GM12878 (cell line): ENCODE results near the gene MYCBPAP. TPM values are rescaled to one million over a fixed set of nuclear protein-coding genes. Genes with fewer than 3 reads are reported as not detected.

Source experiments
- BACH1 ChIP-seq: fragments of 450-650 bp; IDR thresholded peaks from 2 replicates; pipeline ENCODE4 v1.6.1; 2017; ENCODE audit warnings: mild to moderate bottlenecking, borderline replicate concordance
- BMI1 ChIP-seq: fragments of 450-650 bp; IDR thresholded peaks from 2 replicates; pipeline ENCODE4 v1.6.1; 2016; ENCODE audit warnings: mild to moderate bottlenecking, moderate library complexity, borderline replicate concordance
- BRCA1 ChIP-seq: IDR thresholded peaks from 2 replicates; pipeline ENCODE4 v1.6.1; 2011; ENCODE audit warnings: low read depth, low read length, improper control_type of control experiment
- CHD2 ChIP-seq: IDR thresholded peaks from 2 replicates; pipeline ENCODE4 v1.6.1; 2011; ENCODE audit warnings: low read depth, low read length, improper control_type of control experiment, borderline replicate concordance
- EGR1 ChIP-seq, 2 experiments: IDR thresholded peaks; 1 replicate in 1 of 2; 2 replicates in 1 of 2; pipeline ENCODE4 v1.6.1; 2011 to 2012; ENCODE audit warnings: low read depth in 2 of 2, low read length in 2 of 2, borderline replicate concordance in 1 of 2, mild to moderate bottlenecking in 1 of 2, moderate library complexity in 1 of 2
- EP300 ChIP-seq, 2 experiments: fragments of 150-350 bp in 1 of 2; IDR thresholded peaks; 2 replicates each; pipeline ENCODE4 v1.6.1; 2011 to 2012; ENCODE audit warnings: low read depth in 2 of 2, low read length in 2 of 2, borderline replicate concordance in 1 of 2, improper control_type of control experiment in 1 of 2, inconsistent platforms in 1 of 2; ENCODE audit not compliant: control insufficient read depth in 1 of 2
- HDAC6 ChIP-seq: fragments of 200-600 bp; sonication (generic); IDR thresholded peaks from one replicate; pipeline ENCODE4 v1.8.0; 2017; ENCODE audit warnings: antibody characterized with exemption; ENCODE audit not compliant: unreplicated experiment
- IRF3 ChIP-seq: fragments of 450-650 bp; IDR thresholded peaks from 2 replicates; pipeline ENCODE4 v1.6.1; 2014; ENCODE audit warnings: mild to moderate bottlenecking
- JUNB ChIP-seq: IDR thresholded peaks from 2 replicates; pipeline ENCODE4 v1.6.1; 2016; ENCODE audit warnings: antibody characterized with exemption, mild to moderate bottlenecking
- KLF5 ChIP-seq: fragments of 450-650 bp; IDR thresholded peaks from 2 replicates; pipeline ENCODE4 v1.6.1; 2014; ENCODE audit warnings: mild to moderate bottlenecking; ENCODE audit not compliant: partially characterized antibody
- MEF2B ChIP-seq: fragments of 450-650 bp; IDR thresholded peaks from 2 replicates; pipeline ENCODE4 v1.6.1; 2018; ENCODE audit warnings: mild to moderate bottlenecking, moderate library complexity; ENCODE audit not compliant: partially characterized antibody, poor library complexity, severe bottlenecking
- NFIC ChIP-seq: IDR thresholded peaks from 2 replicates; pipeline ENCODE4 v1.6.1; 2012; ENCODE audit warnings: low read depth, mild to moderate bottlenecking, inconsistent platforms, low read length, moderate library complexity
- NFYB ChIP-seq: IDR thresholded peaks from 2 replicates; pipeline ENCODE4 v1.6.1; 2011; ENCODE audit warnings: low read depth, mild to moderate bottlenecking, low read length, improper control_type of control experiment, moderate library complexity; ENCODE audit not compliant: insufficient read depth
- PAX5 ChIP-seq: IDR thresholded peaks from 2 replicates; pipeline ENCODE4 v1.6.1; 2011; ENCODE audit warnings: low read depth, low read length, borderline replicate concordance
- PBX3 ChIP-seq: IDR thresholded peaks from 2 replicates; pipeline ENCODE4 v1.6.1; 2011; ENCODE audit warnings: mild to moderate bottlenecking, low read depth, low read length, moderate library complexity; ENCODE audit not compliant: insufficient replicate concordance
- SIN3A ChIP-seq: IDR thresholded peaks from 2 replicates; pipeline ENCODE4 v1.6.1; 2012; ENCODE audit warnings: low read depth, low read length, improper control_type of control experiment
- SP1 ChIP-seq: IDR thresholded peaks from one replicate; pipeline ENCODE4 v1.6.1; 2011; ENCODE audit warnings: low read depth, low read length
- SPI1 ChIP-seq: IDR thresholded peaks from 2 replicates; pipeline ENCODE4 v1.6.1; 2011; ENCODE audit warnings: low read depth, mild to moderate bottlenecking, low read length, moderate library complexity, borderline replicate concordance; ENCODE audit not compliant: insufficient read depth
- SREBF2 ChIP-seq: IDR thresholded peaks from 2 replicates; pipeline ENCODE4 v1.6.1; 2012; ENCODE audit warnings: mild to moderate bottlenecking, low read length
- STAT3 ChIP-seq: IDR thresholded peaks from 2 replicates; pipeline ENCODE4 v1.6.1; 2011; ENCODE audit warnings: low read depth, low read length, improper control_type of control experiment
- TBL1XR1 ChIP-seq: IDR thresholded peaks from 2 replicates; pipeline ENCODE4 v1.6.1; 2012; ENCODE audit warnings: low read depth, low read length, improper control_type of control experiment
- ZNF592 ChIP-seq: fragments of 450-650 bp; IDR thresholded peaks from 2 replicates; pipeline ENCODE4 v1.6.1; 2017; ENCODE audit warnings: mild to moderate bottlenecking, moderate library complexity
- polyA plus RNA-seq, 11 experiments: library from polyadenylated mRNA; depleted of rRNA in 4 of 11; unstranded in 6 of 11; stranded (reverse) in 5 of 11; fragments of >200 nt; fragmentation: Nextera tagmentation in 4 of 11; fragmentation: Illumina TruSeq in 1 of 11; extraction: Ambion mirVana in 4 of 11; extraction: Trizol in 1 of 11; gene quantifications; 1 replicate in 1 of 11; 2 replicates in 10 of 11; pipeline versions ENCODE4 v1.2.1 to v1.2.3, GENCODE V29; 2011 to 2016; ENCODE audit warnings: inconsistent platforms in 2 of 11, missing spikeins in 2 of 11, low read depth in 1 of 11
- total RNA-seq, 4 experiments: library from RNA; depleted of rRNA in 3 of 4; stranded (reverse); fragments of >200 nt in 3 of 4; fragmentation: Illumina TruSeq in 1 of 4; extraction: Trizol in 1 of 4; gene quantifications; 2 replicates each; pipeline versions ENCODE4 v1.2.1 to v1.2.3, GENCODE V29; 2013 to 2021

MYCBPAP gene
- total and polyA plus RNA-seq, 10 of the 15 experiments (the other 5 are each of a cell fraction or from before 2014, with no cell fraction given) = 0.23 to 2.7 (median 1.5) TPM

DNA sequence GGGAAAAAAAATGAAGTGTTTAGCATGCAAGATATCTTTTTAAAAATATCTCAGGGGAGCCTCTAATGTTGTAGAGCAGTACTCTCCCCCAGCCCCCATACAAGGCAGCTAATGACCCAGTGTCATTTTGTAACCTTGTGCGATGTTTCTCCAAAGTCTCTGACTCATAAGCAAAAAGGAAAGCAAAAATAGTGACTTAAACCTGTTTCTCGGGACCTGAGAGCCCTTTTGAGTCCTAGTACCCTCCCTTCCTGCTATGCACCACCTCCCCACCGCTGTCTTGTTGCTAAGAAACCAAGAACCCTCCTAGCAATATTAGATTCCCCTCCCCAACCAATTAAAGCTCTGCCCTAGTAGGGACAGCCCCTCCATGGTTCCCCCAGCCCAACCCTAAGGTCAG lies 2.8 kb downstream of the MYCBPAP start (continued):
- TF ChIP-seq SIN3A (no peak), PAX5 (no peak; the same call in 1 of the 2 replicates), TBL1XR1 (0 out of 2 replicates have a peak, but pooled peaks have one; percentile 41), EP300 (IDR thresholded peaks at IDR 0.05; ENCODE audit: borderline replicate concordance in 1 of 2, control insufficient read depth in 1 of 2, low read depth in 2 of 2, low read length in 2 of 2) (peak in 1 of 2 experiments; percentile 11; a peak in 1 of 4 replicates), BRCA1 (no peak), BACH1 (no peak), JUNB (peak; percentile 84), HDAC6 (no peak), SPI1 (no peak), EGR1 (IDR thresholded peaks at IDR 0.05; ENCODE audit: borderline replicate concordance in 1 of 2, low read depth in 2 of 2, low read length in 2 of 2) (no peak), IRF3 (no peak), SREBF2 (no peak), NFIC (0 out of 2 replicates have a peak, but pooled peaks have one; percentile 19), STAT3 (no peak), SP1 (peak; percentile 57), BMI1 (no peak), MEF2B (no peak), ZNF592 (no peak), KLF5 (no peak), PBX3 (no peak), NFYB (no peak), CHD2 (0 out of 2 replicates have a peak, but pooled peaks have one; percentile 12)
